ENCODE measurements around the gene TNFRSF6B. TPM values are rescaled to one million over a fixed set of nuclear protein-coding genes. Genes with fewer than 3 reads are reported as not detected.
A peak's percentile ranks its signal among the peaks of the same experiment; 100 is the strongest.

Gene TNFRSF6B
- polyA plus RNA-seq, 1 of the 3 experiments (the other 2 are of a cell fraction): 9.4 TPM

DNA sequence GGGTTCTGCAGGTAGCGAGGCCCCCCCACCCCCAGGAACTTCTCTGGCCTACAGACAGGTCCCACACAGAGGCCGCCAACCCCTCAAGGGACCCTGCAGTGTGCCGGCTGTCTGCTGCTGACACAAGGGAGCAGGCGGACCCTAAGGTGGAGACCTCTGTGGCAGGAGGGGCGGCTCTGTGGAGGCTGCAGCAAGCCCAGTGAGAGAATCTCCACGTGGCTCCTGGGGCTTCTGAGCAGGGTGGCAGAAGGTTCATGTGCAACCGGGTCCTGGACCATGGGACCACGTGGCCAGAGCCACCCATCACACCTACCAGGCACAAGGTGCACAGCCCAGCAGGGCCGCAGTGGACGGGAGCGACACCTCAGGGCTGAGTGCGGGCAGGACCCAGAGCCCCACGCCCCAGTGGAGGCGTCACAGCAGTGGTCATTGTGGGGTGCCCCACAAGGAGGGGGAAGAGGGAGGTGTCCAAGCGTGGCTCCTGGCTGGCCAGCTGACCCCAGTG lies 7.1 kb downstream of the TNFRSF6B start:
- peaks cover 38% of the 10 kb centered on the region for H3K79me2 ChIP-seq (ENCODE audit: insufficient read depth)

More for the DNA sequence above, 7.1 kb downstream of the TNFRSF6B start:
- peak; percentile 10 for DNase-seq
- no peak overlapping the region for H2AFZ ChIP-seq (ENCODE audit: low read depth)
- H3F3A ChIP-seq (replicated peaks; ENCODE audit: insufficient read depth): no peaks in the 10 kb centered on the region
- no peaks in the 10 kb centered on the region for H4K20me1 ChIP-seq (ENCODE audit: insufficient read depth)
- no peak for TF ChIP-seq TAF1 (IDR thresholded peaks at IDR 0.05; ENCODE audit: borderline replicate concordance, low read depth, low read length)
- TF ChIP-seq, protein P1, sequence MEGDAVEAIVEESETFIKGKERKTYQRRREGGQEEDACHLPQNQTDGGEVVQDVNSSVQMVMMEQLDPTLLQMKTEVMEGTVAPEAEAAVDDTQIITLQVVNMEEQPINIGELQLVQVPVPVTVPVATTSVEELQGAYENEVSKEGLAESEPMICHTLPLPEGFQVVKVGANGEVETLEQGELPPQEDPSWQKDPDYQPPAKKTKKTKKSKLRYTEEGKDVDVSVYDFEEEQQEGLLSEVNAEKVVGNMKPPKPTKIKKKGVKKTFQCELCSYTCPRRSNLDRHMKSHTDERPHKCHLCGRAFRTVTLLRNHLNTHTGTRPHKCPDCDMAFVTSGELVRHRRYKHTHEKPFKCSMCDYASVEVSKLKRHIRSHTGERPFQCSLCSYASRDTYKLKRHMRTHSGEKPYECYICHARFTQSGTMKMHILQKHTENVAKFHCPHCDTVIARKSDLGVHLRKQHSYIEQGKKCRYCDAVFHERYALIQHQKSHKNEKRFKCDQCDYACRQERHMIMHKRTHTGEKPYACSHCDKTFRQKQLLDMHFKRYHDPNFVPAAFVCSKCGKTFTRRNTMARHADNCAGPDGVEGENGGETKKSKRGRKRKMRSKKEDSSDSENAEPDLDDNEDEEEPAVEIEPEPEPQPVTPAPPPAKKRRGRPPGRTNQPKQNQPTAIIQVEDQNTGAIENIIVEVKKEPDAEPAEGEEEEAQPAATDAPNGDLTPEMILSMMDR (IDR thresholded peaks at IDR 0.05): no peak
- no peak for TF ChIP-seq YY1 (IDR thresholded peaks at IDR 0.05; ENCODE audit: low read depth)
- TF ChIP-seq, protein P2, sequence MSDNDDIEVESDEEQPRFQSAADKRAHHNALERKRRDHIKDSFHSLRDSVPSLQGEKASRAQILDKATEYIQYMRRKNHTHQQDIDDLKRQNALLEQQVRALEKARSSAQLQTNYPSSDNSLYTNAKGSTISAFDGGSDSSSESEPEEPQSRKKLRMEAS (IDR thresholded peaks at IDR 0.05; ENCODE audit: low read depth): no peak
- TF ChIP-seq RAD21 (IDR thresholded peaks at IDR 0.05; ENCODE audit: low read length): no peak
- no peak for TF ChIP-seq POLR2AphosphoS5 (IDR thresholded peaks at IDR 0.05; ENCODE audit: low read depth, low read length)
- no peak for TF ChIP-seq MXI1 (IDR thresholded peaks at IDR 0.05; ENCODE audit: low read depth, low read length)
- TF ChIP-seq SIN3A (IDR thresholded peaks at IDR 0.05; ENCODE audit: borderline replicate concordance, low read depth, low read length): no peak
- no peak for TF ChIP-seq RFX5 (IDR thresholded peaks at IDR 0.05; ENCODE audit: low read length)
- no peak for TF ChIP-seq EZH2phosphoT487 (IDR thresholded peaks at IDR 0.05; ENCODE audit: borderline replicate concordance, low read depth)
- TF ChIP-seq, protein P3, sequence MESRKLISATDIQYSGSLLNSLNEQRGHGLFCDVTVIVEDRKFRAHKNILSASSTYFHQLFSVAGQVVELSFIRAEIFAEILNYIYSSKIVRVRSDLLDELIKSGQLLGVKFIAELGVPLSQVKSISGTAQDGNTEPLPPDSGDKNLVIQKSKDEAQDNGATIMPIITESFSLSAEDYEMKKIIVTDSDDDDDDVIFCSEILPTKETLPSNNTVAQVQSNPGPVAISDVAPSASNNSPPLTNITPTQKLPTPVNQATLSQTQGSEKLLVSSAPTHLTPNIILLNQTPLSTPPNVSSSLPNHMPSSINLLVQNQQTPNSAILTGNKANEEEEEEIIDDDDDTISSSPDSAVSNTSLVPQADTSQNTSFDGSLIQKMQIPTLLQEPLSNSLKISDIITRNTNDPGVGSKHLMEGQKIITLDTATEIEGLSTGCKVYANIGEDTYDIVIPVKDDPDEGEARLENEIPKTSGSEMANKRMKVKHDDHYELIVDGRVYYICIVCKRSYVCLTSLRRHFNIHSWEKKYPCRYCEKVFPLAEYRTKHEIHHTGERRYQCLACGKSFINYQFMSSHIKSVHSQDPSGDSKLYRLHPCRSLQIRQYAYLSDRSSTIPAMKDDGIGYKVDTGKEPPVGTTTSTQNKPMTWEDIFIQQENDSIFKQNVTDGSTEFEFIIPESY (IDR thresholded peaks at IDR 0.05; ENCODE audit: borderline replicate concordance, low read depth): no peak
- no peak for TF ChIP-seq CHD2 (IDR thresholded peaks at IDR 0.05; ENCODE audit: low read length, partially characterized antibody)
- TF ChIP-seq, protein P4, sequence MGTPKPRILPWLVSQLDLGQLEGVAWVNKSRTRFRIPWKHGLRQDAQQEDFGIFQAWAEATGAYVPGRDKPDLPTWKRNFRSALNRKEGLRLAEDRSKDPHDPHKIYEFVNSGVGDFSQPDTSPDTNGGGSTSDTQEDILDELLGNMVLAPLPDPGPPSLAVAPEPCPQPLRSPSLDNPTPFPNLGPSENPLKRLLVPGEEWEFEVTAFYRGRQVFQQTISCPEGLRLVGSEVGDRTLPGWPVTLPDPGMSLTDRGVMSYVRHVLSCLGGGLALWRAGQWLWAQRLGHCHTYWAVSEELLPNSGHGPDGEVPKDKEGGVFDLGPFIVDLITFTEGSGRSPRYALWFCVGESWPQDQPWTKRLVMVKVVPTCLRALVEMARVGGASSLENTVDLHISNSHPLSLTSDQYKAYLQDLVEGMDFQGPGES (IDR thresholded peaks at IDR 0.05; ENCODE audit: low read depth, low read length): no peak
- TF ChIP-seq, protein P5, sequence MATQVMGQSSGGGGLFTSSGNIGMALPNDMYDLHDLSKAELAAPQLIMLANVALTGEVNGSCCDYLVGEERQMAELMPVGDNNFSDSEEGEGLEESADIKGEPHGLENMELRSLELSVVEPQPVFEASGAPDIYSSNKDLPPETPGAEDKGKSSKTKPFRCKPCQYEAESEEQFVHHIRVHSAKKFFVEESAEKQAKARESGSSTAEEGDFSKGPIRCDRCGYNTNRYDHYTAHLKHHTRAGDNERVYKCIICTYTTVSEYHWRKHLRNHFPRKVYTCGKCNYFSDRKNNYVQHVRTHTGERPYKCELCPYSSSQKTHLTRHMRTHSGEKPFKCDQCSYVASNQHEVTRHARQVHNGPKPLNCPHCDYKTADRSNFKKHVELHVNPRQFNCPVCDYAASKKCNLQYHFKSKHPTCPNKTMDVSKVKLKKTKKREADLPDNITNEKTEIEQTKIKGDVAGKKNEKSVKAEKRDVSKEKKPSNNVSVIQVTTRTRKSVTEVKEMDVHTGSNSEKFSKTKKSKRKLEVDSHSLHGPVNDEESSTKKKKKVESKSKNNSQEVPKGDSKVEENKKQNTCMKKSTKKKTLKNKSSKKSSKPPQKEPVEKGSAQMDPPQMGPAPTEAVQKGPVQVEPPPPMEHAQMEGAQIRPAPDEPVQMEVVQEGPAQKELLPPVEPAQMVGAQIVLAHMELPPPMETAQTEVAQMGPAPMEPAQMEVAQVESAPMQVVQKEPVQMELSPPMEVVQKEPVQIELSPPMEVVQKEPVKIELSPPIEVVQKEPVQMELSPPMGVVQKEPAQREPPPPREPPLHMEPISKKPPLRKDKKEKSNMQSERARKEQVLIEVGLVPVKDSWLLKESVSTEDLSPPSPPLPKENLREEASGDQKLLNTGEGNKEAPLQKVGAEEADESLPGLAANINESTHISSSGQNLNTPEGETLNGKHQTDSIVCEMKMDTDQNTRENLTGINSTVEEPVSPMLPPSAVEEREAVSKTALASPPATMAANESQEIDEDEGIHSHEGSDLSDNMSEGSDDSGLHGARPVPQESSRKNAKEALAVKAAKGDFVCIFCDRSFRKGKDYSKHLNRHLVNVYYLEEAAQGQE (IDR thresholded peaks at IDR 0.05; ENCODE audit: low read depth, low read length): no peak
- no peak for TF ChIP-seq EP300 (IDR thresholded peaks at IDR 0.05; ENCODE audit: borderline replicate concordance in 1 of 2, low read depth in 1 of 2, low read length in 1 of 2)
- TF ChIP-seq, protein P6, sequence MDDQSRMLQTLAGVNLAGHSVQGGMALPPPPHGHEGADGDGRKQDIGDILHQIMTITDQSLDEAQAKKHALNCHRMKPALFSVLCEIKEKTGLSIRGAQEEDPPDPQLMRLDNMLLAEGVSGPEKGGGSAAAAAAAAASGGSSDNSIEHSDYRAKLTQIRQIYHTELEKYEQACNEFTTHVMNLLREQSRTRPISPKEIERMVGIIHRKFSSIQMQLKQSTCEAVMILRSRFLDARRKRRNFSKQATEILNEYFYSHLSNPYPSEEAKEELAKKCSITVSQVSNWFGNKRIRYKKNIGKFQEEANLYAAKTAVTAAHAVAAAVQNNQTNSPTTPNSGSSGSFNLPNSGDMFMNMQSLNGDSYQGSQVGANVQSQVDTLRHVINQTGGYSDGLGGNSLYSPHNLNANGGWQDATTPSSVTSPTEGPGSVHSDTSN (IDR thresholded peaks at IDR 0.05): no peak
- TF ChIP-seq FOSL2 (IDR thresholded peaks at IDR 0.05; ENCODE audit: borderline replicate concordance, low read depth): no peak
- H3K27ac ChIP-seq (ENCODE audit: low read depth in 2 of 2, low read length in 1 of 2): no peak overlapping the region; a peak in 1 of 4 replicates
- 100% methylated on average over 3 of the region's 15 CpGs for WGBS (ENCODE audit: low lambda C conversion rate)
- ChIA-PET CTCF (no interaction called here), POLR2A (no interaction called here)
- H3K4me1 ChIP-seq (ENCODE audit: control insufficient read depth in 1 of 2, insufficient read depth in 2 of 2, low read depth in 1 of 2, low read length in 1 of 2): peaks cover 15 to 22% of the 10 kb centered on the region in 2 experiments; a peak in 3 of 4 replicates
- no peak overlapping the region for H3K4me3 ChIP-seq (ENCODE audit: low read depth in 2 of 2, low read length in 1 of 2)
- peaks cover 19 to 25% of the 10 kb centered on the region in 2 experiments for H3K36me3 ChIP-seq (replicated peaks in 1 of 2; ENCODE audit: control insufficient read depth in 1 of 2, insufficient read depth in 2 of 2, low read length in 1 of 2)
- H3K9me2 ChIP-seq: no peaks in the 10 kb centered on the region
- no peaks in the 10 kb centered on the region for H3K9me3 ChIP-seq
- H3K27me3 ChIP-seq (ENCODE audit: insufficient read depth): no peaks in the 10 kb centered on the region
- no peak overlapping the region for H3K4me2 ChIP-seq
- H3K9ac ChIP-seq: no peak overlapping the region

Data from SK-N-SH (cell line).